ENCODE data around the gene AADACL4.

Gene AADACL4

GRCh38 chr1:12618661-12618964 is 25.3 kb upstream of the AADACL4 start:
- TF ChIP-seq CTCF (IDR thresholded peaks at IDR 0.05): no peak

GRCh38 chr1:12618965-12619791 is 24.7 kb upstream of the AADACL4 start:
- no peak for TF ChIP-seq CTCF (IDR thresholded peaks at IDR 0.05)

- peak; percentile 96 for TF ChIP-seq CTCF (IDR thresholded peaks at IDR 0.05)
Observed at GRCh38 chr1:12619792-12620487, 23.9 kb upstream of the AADACL4 start.

- TF ChIP-seq CTCF (IDR thresholded peaks at IDR 0.05): no peak
Observed at GRCh38 chr1:12620488-12620865, 23.4 kb upstream of the AADACL4 start.

- TF ChIP-seq CTCF (IDR thresholded peaks at IDR 0.05): no peak
Observed at GRCh38 chr1:12620931-12621330, 23.0 kb upstream of the AADACL4 start.

- no peak for TF ChIP-seq CTCF (IDR thresholded peaks at IDR 0.05)
Observed at GRCh38 chr1:12621346-12622335, 22.2 kb upstream of the AADACL4 start.

- no peak for TF ChIP-seq CTCF (IDR thresholded peaks at IDR 0.05)
Observed at GRCh38 chr1:12622506-12622905, 21.4 kb upstream of the AADACL4 start.
